ENCODE data around the gene PPHLN1. TPM values are rescaled to one million over a fixed set of nuclear protein-coding genes. Genes with fewer than 3 reads are reported as not detected.

Gene PPHLN1
- polyA plus RNA-seq, 3 donors = 40.7 to 74.8 (median 68.7) TPM

DNA sequence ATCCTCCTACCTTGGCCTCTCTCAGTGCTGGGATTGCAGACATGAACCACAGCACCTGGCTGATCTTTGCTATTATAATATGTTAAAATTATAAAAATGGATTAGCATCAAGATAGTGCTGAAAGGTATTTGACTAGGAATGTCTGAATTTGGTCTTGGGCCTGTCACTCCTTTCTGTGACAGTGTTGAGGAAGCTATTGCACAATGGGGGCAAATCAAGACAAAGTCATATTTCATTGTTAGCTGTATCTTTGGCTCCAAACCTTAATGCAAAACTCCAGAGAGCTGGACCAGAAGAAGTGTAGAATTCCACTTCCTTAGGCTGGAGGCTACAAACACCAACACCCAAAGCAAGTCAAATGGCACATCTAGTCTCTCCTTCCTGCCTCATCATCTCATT, 42.2 kb upstream of the PPHLN1 start:
- peak overlapping the region in 4 of 7 donors; percentile 38 to 50 (median 45) for H3K27ac Mint-ChIP-seq
- H3K27me3 Mint-ChIP-seq (ENCODE audit: low read depth in 3 of 3) = peaks cover 0 to 2% (median 0%) of the 10 kb centered on the region in 3 donors
- H3K4me3 Mint-ChIP-seq = peak overlapping the region in 1 of 2 donors; percentile 62
- H3K9ac ChIP-seq (ENCODE audit: insufficient read depth, low read length, poor library complexity, severe bottlenecking) = no peak overlapping the region
- H3K4me1 ChIP-seq (ENCODE audit: control insufficient read depth in 1 of 2, insufficient read depth in 2 of 2, low read length in 2 of 2) = peaks cover 14 to 17% of the 10 kb centered on the region in 2 donors
- no peaks in the 10 kb centered on the region for H3K79me2 ChIP-seq (ENCODE audit: insufficient read depth, low read length)
- intact Hi-C loops (cut with micrococcal nuclease) = no loop called here
- no peaks in the 10 kb centered on the region for H4K20me1 ChIP-seq (ENCODE audit: insufficient read depth, low read length)
- H3K36me3 Mint-ChIP-seq = no peaks in the 10 kb centered on the region
- TF ChIP-seq, protein P1, sequence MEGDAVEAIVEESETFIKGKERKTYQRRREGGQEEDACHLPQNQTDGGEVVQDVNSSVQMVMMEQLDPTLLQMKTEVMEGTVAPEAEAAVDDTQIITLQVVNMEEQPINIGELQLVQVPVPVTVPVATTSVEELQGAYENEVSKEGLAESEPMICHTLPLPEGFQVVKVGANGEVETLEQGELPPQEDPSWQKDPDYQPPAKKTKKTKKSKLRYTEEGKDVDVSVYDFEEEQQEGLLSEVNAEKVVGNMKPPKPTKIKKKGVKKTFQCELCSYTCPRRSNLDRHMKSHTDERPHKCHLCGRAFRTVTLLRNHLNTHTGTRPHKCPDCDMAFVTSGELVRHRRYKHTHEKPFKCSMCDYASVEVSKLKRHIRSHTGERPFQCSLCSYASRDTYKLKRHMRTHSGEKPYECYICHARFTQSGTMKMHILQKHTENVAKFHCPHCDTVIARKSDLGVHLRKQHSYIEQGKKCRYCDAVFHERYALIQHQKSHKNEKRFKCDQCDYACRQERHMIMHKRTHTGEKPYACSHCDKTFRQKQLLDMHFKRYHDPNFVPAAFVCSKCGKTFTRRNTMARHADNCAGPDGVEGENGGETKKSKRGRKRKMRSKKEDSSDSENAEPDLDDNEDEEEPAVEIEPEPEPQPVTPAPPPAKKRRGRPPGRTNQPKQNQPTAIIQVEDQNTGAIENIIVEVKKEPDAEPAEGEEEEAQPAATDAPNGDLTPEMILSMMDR (IDR thresholded peaks at IDR 0.05) = no peak
- no peaks in the 10 kb centered on the region for H3K36me3 ChIP-seq (replicated peaks in 1 of 2; ENCODE audit: control insufficient read depth in 1 of 2, insufficient read depth in 2 of 2, low read length in 2 of 2)
- DNase-seq = peak; percentile 25 to 32 (median 29)
- peaks cover 0 to 4% (median 2%) of the 10 kb centered on the region in 7 donors for H3K9me3 Mint-ChIP-seq
- peak overlapping the region in 1 of 3 experiments; percentile 22 for H3K4me3 ChIP-seq (replicated peaks in 1 of 3; ENCODE audit: low read depth in 2 of 3, low read length in 3 of 3)
- no peaks in the 10 kb centered on the region for H3K9me3 ChIP-seq (replicated peaks in 1 of 2; ENCODE audit: control insufficient read depth in 1 of 2, insufficient read depth in 1 of 2, low read length in 2 of 2)
- no peaks in the 10 kb centered on the region for H3K27me3 ChIP-seq (ENCODE audit: control insufficient read depth in 2 of 2, insufficient read depth in 2 of 2, low read length in 2 of 2)
- H3K4me2 ChIP-seq (replicated peaks; ENCODE audit: extremely low read depth, low read length, poor library complexity, severe bottlenecking) = peak overlapping the region; percentile 44
- H2AFZ ChIP-seq (ENCODE audit: insufficient read depth, low read depth, low read length, poor library complexity, severe bottlenecking) = peak overlapping the region; percentile 28
- peak overlapping the region in 1 of 2 donors; percentile 49 for H3K27ac ChIP-seq (ENCODE audit: low read depth in 1 of 2, low read length in 2 of 2)
- H3K4me1 Mint-ChIP-seq = peaks cover 17% of the 10 kb centered on the region

DNA sequence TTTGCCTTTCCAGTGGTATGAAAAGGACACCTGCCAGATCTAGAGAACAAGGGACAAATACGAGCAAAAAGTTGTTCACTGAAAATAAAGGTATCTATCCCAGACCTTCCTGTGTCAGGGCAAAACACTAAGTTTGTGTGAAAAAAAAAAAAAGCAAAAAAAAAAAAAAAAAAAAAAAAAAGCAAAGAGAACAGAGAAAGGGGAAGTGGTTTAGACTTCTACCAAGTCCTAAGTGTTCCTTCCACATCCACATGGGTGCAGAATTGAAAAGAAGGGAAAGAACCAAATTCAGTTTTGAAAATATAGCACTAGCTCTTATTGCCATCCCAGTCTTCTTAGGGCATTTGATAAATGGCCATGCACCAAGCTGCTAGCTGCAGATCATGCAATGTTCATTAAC, 41.8 kb upstream of the PPHLN1 start:
- TF ChIP-seq, protein P1 (IDR thresholded peaks at IDR 0.05) = no peak
- Histone ChIP-seq H3K9ac (ENCODE audit: insufficient read depth, low read length, poor library complexity, severe bottlenecking) (no peak overlapping the region), H3K36me3 (replicated peaks in 1 of 2; ENCODE audit: control insufficient read depth in 1 of 2, insufficient read depth in 2 of 2, low read length in 2 of 2) (no peaks in the 10 kb centered on the region), H3K27ac (ENCODE audit: low read depth in 1 of 2, low read length in 2 of 2) (peak overlapping the region in 1 of 2 donors; percentile 49), H3K79me2 (ENCODE audit: insufficient read depth, low read length) (no peaks in the 10 kb centered on the region), H3K9me3 (replicated peaks in 1 of 2; ENCODE audit: control insufficient read depth in 1 of 2, insufficient read depth in 1 of 2, low read length in 2 of 2) (no peaks in the 10 kb centered on the region), H3K27me3 (ENCODE audit: control insufficient read depth in 2 of 2, insufficient read depth in 2 of 2, low read length in 2 of 2) (no peaks in the 10 kb centered on the region), H3K4me3 (replicated peaks in 1 of 3; ENCODE audit: low read depth in 2 of 3, low read length in 3 of 3) (peak overlapping the region in 1 of 3 experiments; percentile 22), H3K4me2 (replicated peaks; ENCODE audit: extremely low read depth, low read length, poor library complexity, severe bottlenecking) (peak overlapping the region; percentile 44), H4K20me1 (ENCODE audit: insufficient read depth, low read length) (no peaks in the 10 kb centered on the region), H2AFZ (ENCODE audit: insufficient read depth, low read depth, low read length, poor library complexity, severe bottlenecking) (peak overlapping the region; percentile 28), H3K4me1 (ENCODE audit: control insufficient read depth in 1 of 2, insufficient read depth in 2 of 2, low read length in 2 of 2) (peaks cover 14 to 17% of the 10 kb centered on the region in 2 donors)
- peak in 2 of 3 donors; percentile 3 to 34 for DNase-seq
- Mint-ChIP-seq H3K9me3 (peaks cover 0 to 4% (median 2%) of the 10 kb centered on the region in 7 donors), H3K4me1 (peaks cover 17% of the 10 kb centered on the region), H3K27ac (peak overlapping the region in 4 of 7 donors; percentile 38 to 50 (median 45)), H3K4me3 (peak overlapping the region in 1 of 2 donors; percentile 62), H3K27me3 (ENCODE audit: low read depth in 3 of 3) (peaks cover 0 to 2% (median 0%) of the 10 kb centered on the region in 3 donors), H3K36me3 (no peaks in the 10 kb centered on the region)
- WGBS (ENCODE audit: insufficient coverage) = no CpG with 5 or more reads among the region's 1 CpG
- intact Hi-C loops (cut with micrococcal nuclease) = no loop called here
